Thoracic aorta (tissue), 2 donors: ENCODE results near the gene ZNF142. TPM values are rescaled to one million over a fixed set of nuclear protein-coding genes. Genes with fewer than 3 reads are reported as not detected.

Source experiments
- ATAC-seq: fragments of 150-250 bp; one replicate; pipeline ENCODE4 v1.8.0; 2017; ENCODE audit warnings: low read depth; ENCODE audit not compliant: insufficient number of reproducible peaks, low FRiP score
- DNase-seq: peaks from one replicate; pipeline ENCODE4 v3.0.0-alpha.2; 2020; ENCODE audit warnings: low spot score
- H3K27ac ChIP-seq, 2 donors: fragments of 200-600 bp; sonication (generic); 1 replicate in 1 of 2; 2 replicates in 1 of 2; pipeline ENCODE4 v1.5.1; 2016; ENCODE audit warnings: mild to moderate bottlenecking in 2 of 2, moderate library complexity in 2 of 2
- H3K27me3 ChIP-seq: fragments of 200-600 bp; sonication (generic); replicated peaks from 2 replicates; pipeline ENCODE4 v1.6.0; 2016; ENCODE audit warnings: mild to moderate bottlenecking; ENCODE audit not compliant: insufficient read depth
- H3K36me3 ChIP-seq: fragments of 200-600 bp; sonication (generic); one replicate; pipeline ENCODE4 v1.5.1; 2016
- H3K4me1 ChIP-seq, 2 donors: fragments of 200-600 bp; sonication (generic); 1 replicate in 1 of 2; 2 replicates in 1 of 2; pipeline versions ENCODE4 v1.5.1 to v1.6.0; 2016; ENCODE audit warnings: low read depth in 2 of 2, mild to moderate bottlenecking in 1 of 2; ENCODE audit not compliant: control insufficient read depth in 1 of 2
- H3K4me3 ChIP-seq: fragments of 200-600 bp; sonication (generic); 2 replicates; pipeline ENCODE4 v1.5.1; 2016; ENCODE audit warnings: mild to moderate bottlenecking
- H3K9me3 ChIP-seq: fragments of 200-600 bp; sonication (generic); 2 replicates; pipeline ENCODE4 v1.5.1; 2016
- CTCF ChIP-seq: fragments of 200-600 bp; sonication (generic); IDR thresholded peaks from one replicate; pipeline ENCODE4 v1.5.1; 2019; ENCODE audit warnings: antibody characterized with exemption
- total RNA-seq, 2 donors: library from RNA; depleted of rRNA; stranded (reverse); fragments of >200 nt; gene quantifications; one replicate each; pipeline versions ENCODE4 v1.1.0 to v1.2.3, GENCODE V29; 2016

ZNF142 gene
- total RNA-seq, 2 donors from 2014 or later: 27.9 to 47.9 TPM

GRCh38 chr2:218662377-218662776 is 3.0 kb upstream of the ZNF142 start:
- Histone ChIP-seq H3K27me3 (no peaks in the 10 kb centered on the region), H3K36me3 (peaks cover 42% of the 10 kb centered on the region), H3K4me3 (no peak overlapping the region), H3K27ac (no peak overlapping the region), H3K4me1 (peaks cover 3 to 19% of the 10 kb centered on the region in 2 donors), H3K9me3 (no peaks in the 10 kb centered on the region)
- DNase-seq: no peak
- no peak for TF ChIP-seq CTCF
- ATAC-seq: no peak

GRCh38 chr2:218659988-218660358 is 550 bp upstream of the ZNF142 start:
- ATAC-seq (no peak), DNase-seq (no peak)
- H3K9me3 ChIP-seq: no peaks in the 10 kb centered on the region
- peaks cover 3 to 19% of the 10 kb centered on the region in 2 donors for H3K4me1 ChIP-seq
- peak overlapping the region in 1 of 2 donors; percentile 54 for H3K27ac ChIP-seq
- no peak for TF ChIP-seq CTCF
- H3K36me3 ChIP-seq: peaks cover 31% of the 10 kb centered on the region
- H3K27me3 ChIP-seq: no peaks in the 10 kb centered on the region
- H3K4me3 ChIP-seq: peak overlapping the region; percentile 93

GRCh38 chr2:218658671-218659257 is 659 bp downstream of the ZNF142 start:
- Histone ChIP-seq H3K9me3 (no peaks in the 10 kb centered on the region), H3K36me3 (peaks cover 23% of the 10 kb centered on the region), H3K27me3 (no peaks in the 10 kb centered on the region), H3K4me3 (peak overlapping the region; percentile 93), H3K27ac (peak overlapping the region; percentile 36 to 54), H3K4me1 (peaks cover 3 to 19% of the 10 kb centered on the region in 2 donors)
- no peak for DNase-seq
- no peak for ATAC-seq
- TF ChIP-seq CTCF: no peak

- H3K27ac ChIP-seq: no peak overlapping the region
- no peaks in the 10 kb centered on the region for H3K9me3 ChIP-seq
- ATAC-seq (no peak), DNase-seq (no peak)
- no peak for TF ChIP-seq CTCF
- no peaks in the 10 kb centered on the region for H3K27me3 ChIP-seq
- H3K4me1 ChIP-seq: peaks cover 3 to 19% of the 10 kb centered on the region in 2 donors
- H3K36me3 ChIP-seq: peaks cover 30% of the 10 kb centered on the region
- H3K4me3 ChIP-seq: no peak overlapping the region
These were observed 3.7 kb downstream of the ZNF142 start for GRCh38 chr2:218655751-218656150.

GRCh38 chr2:218648787-218649100 is 10.7 kb downstream of the ZNF142 start:
- ATAC-seq (no peak), DNase-seq (no peak)
- Histone ChIP-seq H3K4me3 (no peak overlapping the region), H3K27me3 (no peaks in the 10 kb centered on the region), H3K27ac (no peak overlapping the region), H3K36me3 (peaks cover 75% of the 10 kb centered on the region), H3K4me1 (no peaks in the 10 kb centered on the region), H3K9me3 (no peaks in the 10 kb centered on the region)
- no peak for TF ChIP-seq CTCF
